NK-92 (cell line): Measurements from ENCODE around the gene SFT2D2.

Source experiments
- DNase-seq: peaks from one replicate; lab custom pipeline; 2025; ENCODE audit not compliant: unreplicated experiment; lab: John Stamatoyannopoulos, UW

The SFT2D2 gene

DNA sequence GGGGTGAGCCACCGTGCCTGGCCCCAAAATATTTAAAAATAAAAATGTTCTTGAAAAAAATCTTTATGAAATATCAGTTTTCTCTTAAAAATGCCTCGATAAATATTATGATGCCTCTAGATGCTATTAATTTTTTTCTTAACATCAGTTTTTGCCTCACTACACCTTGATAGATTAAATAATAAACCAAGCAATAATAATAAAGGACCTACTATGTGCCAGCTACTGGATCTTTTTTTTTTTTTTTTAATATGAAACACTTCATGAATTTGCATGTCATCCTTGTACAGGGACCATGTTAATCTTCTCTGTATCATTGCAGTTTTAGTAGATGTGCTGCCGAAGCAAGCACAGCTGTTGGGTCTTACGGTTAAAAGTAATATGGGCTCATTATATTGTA is 37.3 kb downstream of the SFT2D2 start:
- no peak for DNase-seq

DNA sequence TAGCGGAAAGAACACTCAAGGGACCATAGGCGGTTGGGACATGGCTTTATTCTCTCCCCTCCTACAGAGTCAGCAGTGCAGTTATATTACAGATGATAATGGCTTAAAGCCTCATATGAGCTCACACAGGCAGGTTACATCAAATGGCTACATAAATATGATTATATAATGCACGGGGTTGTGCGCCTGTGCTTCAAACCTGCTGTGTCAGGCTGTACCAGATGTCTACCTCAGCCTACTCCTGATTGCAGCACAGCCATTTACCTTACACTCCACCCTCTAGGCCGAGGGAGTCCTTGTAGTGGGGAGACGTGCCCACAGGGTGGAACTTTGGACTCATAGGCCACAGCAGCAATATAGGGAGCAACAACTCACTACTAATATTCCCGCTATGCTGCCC is 38.5 kb downstream of the SFT2D2 start:
- no peak for DNase-seq

- DNase-seq: no peak
These were observed 39.8 kb downstream of the SFT2D2 start for GRCh38 chr1:168265596-168265995.

GRCh38 chr1:168266644-168267186 is 40.9 kb downstream of the SFT2D2 start:
- no peak for DNase-seq

DNA sequence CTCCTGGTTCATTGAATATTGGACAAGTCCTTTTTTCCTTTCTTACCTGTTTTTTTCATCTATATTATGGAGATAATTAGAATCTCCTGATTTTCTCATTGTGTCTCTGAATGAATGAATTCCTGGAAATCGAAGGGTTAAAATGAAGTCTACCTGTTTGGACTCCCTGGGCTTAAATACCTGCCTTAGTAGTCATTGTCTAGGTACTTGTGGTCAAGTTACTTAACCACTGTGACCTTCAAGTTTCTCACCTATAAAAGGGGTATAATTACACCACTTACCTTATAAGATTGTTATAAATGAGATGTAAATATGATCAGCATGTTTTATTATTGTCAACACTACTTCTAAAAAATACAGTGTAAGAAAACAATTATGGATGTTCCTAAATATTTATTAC is 45.8 kb downstream of the SFT2D2 start:
- DNase-seq: no peak

DNA sequence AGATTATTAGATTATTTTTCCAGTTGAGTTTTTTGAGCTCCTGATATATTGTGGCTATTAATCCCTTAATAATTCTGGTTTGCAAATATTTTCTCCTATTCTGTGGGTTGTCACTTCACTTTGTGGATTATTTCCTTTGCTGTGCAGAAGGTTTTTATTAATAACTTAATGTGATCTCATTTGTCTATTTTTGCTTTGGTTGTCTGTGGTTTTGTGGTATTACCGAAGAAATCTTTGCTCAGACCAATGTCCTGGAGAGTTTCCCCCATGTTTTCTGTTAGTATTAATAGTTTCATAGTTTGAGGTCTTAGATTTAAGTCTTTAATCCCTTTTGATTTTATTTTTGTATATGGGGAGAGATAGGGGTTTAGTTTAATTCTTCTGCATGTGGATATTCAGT is 47.8 kb downstream of the SFT2D2 start:
- DNase-seq: no peak

DNA sequence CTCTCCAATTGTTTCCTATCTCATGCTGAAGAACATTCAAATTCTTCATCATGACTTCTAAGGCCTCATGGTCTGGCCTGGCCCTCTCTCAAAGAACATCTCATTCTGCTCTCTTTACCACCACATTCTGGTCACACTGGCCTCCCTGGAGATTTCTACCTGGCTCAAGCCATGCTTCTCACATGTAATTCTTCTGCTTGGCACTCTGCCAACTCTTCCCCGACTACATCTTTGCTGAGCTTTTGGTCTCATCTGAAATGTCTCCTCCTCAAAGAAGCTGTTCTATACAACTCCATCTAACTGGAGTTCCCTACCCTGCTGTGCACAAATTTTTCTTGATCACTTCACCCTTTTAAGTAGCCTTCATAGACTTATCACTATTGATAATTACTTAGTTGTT is 53.4 kb downstream of the SFT2D2 start:
- no peak for DNase-seq

DNA sequence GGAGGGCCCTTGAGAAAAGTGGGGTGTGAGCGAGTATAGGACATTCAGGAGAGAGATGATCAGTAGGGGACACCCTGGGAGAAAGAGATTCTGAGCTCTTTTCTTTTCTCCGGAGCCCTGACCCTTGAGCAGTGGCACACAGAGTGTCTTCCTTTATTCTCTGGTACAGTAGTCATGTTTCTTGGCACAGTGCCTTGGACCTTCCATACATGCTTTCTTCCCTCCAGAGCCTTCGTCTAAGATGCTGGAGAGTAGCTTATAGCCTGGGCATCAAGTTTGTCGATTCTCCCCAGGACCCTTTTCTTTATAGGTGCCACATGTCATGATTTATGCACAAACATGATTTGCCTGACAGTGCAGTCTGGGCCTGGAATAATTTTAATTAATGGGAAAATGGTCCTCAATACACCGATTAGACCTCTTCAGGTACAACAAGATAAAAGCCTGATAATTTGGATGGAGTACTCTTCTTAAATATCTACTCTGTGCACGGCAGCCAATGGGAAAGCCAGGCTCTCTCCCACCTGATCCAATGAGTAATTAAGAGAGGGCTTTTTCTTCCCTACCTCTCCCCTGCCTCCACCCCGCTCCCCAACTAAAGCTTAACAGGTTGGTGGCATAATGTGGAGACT is 54.6 kb downstream of the SFT2D2 start, which contains the start of gene TBX19:
TBX19 (plus strand) TSS at position 582 of the 632 bp plus-strand sequence. CDS start 214 bp downstream, outside the sequence.
- DNase-seq: no peak

DNA sequence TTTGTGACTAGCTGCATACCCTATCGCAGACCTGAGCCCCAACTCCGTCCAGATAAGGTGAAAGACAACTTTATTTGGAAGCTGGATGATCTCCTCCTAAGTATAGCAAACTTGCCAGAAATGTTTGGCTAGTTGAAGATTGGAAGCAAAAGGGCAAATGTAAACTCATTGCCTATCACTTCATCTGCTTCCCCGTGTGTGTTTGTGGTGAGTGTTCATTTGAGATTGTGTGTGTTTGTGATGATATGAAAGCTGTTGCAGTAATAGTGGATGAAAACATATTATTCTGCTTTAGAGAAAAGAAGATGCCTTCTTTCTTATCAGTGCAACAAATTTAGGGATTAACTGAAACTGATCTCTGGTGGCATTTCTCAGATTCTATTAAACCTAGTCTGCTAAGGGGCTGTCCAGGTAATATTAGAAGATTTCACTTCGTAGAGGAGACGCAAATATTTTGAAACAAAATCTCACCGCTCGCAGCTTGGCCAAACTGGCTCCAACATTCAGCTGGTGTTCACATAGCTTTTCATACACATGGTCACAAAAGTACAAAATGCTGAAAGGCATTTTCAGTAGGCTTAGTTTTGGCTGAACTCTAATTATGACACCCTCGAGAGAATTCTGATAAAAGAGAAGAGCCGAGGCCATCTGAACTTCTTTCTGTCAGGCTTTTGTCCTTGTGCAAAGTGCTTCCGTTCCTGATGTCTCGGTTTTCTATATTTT is 56.0 kb downstream of the SFT2D2 start:
- DNase-seq: no peak

GRCh38 chr1:168285521-168285790 is 59.7 kb downstream of the SFT2D2 start:
- no peak for DNase-seq

GRCh38 chr1:168285971-168286927 is 60.4 kb downstream of the SFT2D2 start:
- no peak for DNase-seq

DNA sequence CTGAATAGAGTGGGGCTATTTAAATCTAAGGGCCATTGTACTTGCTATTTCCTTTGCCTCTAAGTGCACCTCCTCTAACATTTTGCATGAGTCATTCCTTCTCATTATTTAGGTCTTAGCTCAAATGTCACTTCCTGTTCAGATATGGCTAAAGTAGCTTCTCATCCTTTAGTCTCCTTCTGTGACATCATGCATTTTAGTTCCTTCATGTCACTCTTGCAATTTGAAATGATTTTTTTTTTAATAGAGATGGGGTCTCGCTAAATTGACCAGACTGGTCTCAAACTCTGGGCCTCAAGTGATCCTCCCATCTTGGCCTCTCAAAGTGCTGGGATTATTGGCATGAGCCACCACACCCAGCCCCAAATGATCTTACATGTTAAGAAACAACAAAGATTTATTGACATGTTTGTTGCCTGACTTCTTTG is 61.4 kb downstream of the SFT2D2 start:
- DNase-seq: no peak

DNA sequence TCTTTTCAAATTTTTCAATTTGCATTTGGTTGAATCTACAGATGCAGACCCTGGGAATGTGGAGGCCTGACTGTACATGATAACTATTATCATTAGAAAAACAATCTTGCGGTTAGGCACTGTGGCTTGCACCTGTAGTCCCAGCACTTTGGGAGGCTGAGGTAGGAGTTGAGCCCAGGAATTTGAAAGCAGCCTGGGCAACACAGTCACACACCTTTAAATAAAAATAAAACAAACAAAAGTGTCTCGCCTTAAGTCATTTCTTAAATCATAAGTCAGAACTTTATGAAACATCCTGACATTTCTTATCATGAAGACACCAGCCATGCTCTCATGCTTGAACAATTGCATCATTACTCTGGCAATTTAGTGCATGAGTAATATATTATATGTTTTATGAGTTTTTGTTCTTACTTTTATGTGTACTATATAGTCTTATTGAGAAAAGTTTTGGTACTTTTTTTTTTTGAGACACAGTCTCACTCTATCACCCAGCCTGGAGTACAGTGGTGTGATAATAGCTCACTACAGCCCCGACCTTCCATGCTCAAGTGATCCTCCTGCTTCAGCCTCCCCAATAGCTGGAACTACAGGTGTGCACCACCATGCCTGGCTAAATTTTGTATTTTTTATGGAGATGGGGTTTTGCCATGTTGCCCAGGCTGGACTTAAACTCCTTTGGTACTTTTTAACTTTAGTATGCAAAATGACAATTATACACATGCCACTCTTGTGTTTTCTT is 62.7 kb downstream of the SFT2D2 start:
- DNase-seq: no peak

DNA sequence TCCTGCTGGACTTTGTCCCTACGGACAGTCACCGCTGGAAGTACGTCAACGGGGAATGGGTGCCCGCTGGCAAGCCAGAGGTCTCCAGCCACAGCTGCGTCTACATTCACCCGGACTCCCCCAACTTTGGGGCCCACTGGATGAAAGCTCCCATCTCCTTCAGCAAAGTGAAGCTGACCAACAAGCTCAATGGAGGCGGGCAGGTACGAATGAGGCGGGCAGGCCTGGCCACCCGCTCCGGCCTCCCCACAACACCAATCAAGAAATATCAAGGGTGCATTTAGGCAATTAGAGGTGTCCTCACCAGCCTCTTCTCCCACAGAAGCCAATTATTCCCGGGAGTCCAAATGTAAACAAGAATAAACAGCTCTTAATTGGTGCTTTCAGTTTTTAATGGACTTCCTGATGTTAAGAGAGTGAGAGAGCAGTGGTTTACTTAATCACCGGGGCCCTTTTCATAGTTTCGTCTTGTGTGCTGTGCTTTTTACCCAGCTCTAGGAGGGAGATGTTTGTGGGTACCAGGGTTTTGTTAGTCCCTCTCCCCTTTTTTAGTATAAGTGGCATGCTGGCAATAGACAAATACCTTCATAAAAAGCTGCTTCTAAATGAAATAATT is 65.5 kb downstream of the SFT2D2 start:
- DNase-seq: no peak

- DNase-seq: no peak
These were observed 67.6 kb downstream of the SFT2D2 start for GRCh38 chr1:168293356-168293755.

GRCh38 chr1:168295411-168296114 is 69.8 kb downstream of the SFT2D2 start:
- no peak for DNase-seq

DNA sequence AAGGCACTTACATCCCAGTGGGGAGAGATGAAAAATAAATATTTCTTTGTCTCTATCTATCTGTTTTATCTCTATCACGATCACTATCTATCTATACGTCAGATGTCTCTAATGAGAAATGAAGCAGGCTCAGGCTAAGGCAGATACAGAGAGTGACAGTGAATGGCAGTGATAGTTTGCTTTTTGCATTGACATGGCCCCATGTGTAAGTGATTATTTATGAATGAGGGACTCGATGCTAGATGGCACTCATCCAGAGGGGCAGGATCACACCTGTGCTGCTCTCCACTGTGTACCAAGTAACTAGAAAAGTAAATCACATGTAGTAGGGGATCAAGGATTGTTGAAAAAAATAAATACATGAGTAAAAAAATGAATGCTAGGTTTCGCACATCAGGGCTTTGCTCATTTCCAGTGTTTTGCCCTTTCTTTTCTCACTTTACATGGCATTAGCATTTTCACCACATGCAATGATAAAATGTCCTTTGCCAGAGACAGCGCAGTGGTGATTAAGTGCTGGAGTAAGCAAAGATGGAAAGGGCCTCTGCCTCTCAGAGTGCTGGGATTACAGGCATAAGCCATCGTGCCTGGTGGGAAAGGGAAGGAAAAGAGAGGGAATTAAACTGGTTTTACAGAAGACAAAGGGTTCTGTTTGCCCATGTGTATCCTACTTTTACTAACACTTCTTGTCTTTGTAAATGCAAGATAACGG is 71.4 kb downstream of the SFT2D2 start:
- DNase-seq: no peak

- DNase-seq: no peak
These were observed 72.6 kb downstream of the SFT2D2 start for GRCh38 chr1:168298446-168298845.

DNA sequence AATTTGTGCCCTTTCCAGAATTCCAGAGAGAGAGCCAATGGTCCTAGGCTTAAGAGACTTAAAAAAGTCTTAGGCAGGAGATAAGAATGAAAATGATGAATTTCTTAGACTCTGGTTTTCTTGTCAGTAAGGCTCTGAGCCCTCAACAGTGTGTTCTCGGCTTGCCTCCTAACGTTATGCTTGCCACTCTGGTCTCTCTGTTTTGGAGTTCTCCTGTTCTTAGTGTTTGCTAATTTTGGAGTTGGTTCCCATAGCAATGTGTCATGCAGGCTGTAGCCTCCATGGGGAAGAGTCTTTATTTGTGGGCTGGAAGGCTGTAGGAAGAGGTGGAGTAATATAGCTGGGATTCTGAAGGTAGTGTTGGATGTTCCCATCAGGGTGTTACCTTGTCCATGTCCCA is 74.8 kb downstream of the SFT2D2 start:
- DNase-seq: no peak
